IPS-18c (cell line): Measurements from ENCODE around the gene CAMK2B.

Experiments
- H3K4me3 ChIP-seq: 2 replicates; pipeline ENCODE4 v1.7.0; 2013; ENCODE audit warnings: low read depth, mild to moderate bottlenecking, low read length, moderate library complexity; ENCODE audit not compliant: insufficient read depth
- H3K9me3 ChIP-seq: one replicate; pipeline ENCODE4 v1.6.1; 2013; ENCODE audit warnings: mild to moderate bottlenecking, low read length, moderate library complexity; ENCODE audit not compliant: control insufficient read depth, insufficient read depth

The CAMK2B gene

GRCh38 chr7:44236333-44236728 lies 89.1 kb downstream of the CAMK2B start:
- H3K4me3 ChIP-seq: no peak overlapping the region
- no peaks in the 10 kb centered on the region for H3K9me3 ChIP-seq

- Histone ChIP-seq H3K4me3 (no peak overlapping the region), H3K9me3 (no peaks in the 10 kb centered on the region)
These were observed 89.6 kb downstream of the CAMK2B start for GRCh38 chr7:44235582-44236332.

- no peaks in the 10 kb centered on the region for H3K9me3 ChIP-seq
- no peak overlapping the region for H3K4me3 ChIP-seq
These were observed 90.3 kb downstream of the CAMK2B start for GRCh38 chr7:44235066-44235465.

GRCh38 chr7:44232901-44233715 lies 92.3 kb downstream of the CAMK2B start:
- H3K4me3 ChIP-seq: no peak overlapping the region
- H3K9me3 ChIP-seq: no peaks in the 10 kb centered on the region

GRCh38 chr7:44232396-44232795 lies 93.0 kb downstream of the CAMK2B start:
- Histone ChIP-seq H3K9me3 (no peaks in the 10 kb centered on the region), H3K4me3 (no peak overlapping the region)

- H3K4me3 ChIP-seq: no peak overlapping the region
- no peaks in the 10 kb centered on the region for H3K9me3 ChIP-seq
These were observed 94.3 kb downstream of the CAMK2B start for GRCh38 chr7:44231088-44231487.

- Histone ChIP-seq H3K9me3 (no peaks in the 10 kb centered on the region), H3K4me3 (no peak overlapping the region)
These were observed 95.1 kb downstream of the CAMK2B start for GRCh38 chr7:44230286-44230685.

GRCh38 chr7:44229546-44230105 lies 95.8 kb downstream of the CAMK2B start:
- Histone ChIP-seq H3K9me3 (no peaks in the 10 kb centered on the region), H3K4me3 (no peak overlapping the region)

GRCh38 chr7:44228571-44229350 lies 96.6 kb downstream of the CAMK2B start:
- no peaks in the 10 kb centered on the region for H3K9me3 ChIP-seq
- no peak overlapping the region for H3K4me3 ChIP-seq

- no peak overlapping the region for H3K4me3 ChIP-seq
- no peaks in the 10 kb centered on the region for H3K9me3 ChIP-seq
These were observed 97.5 kb downstream of the CAMK2B start for GRCh38 chr7:44227911-44228310.

GRCh38 chr7:44226396-44226753 lies 99.0 kb downstream of the CAMK2B start:
- no peak overlapping the region for H3K4me3 ChIP-seq

GRCh38 chr7:44225566-44226395 lies 99.6 kb downstream of the CAMK2B start:
- Histone ChIP-seq H3K4me3 (no peak overlapping the region), H3K9me3 (no peaks in the 10 kb centered on the region)

More at GRCh38 chr7:44226396-44226753, 99.0 kb downstream of the CAMK2B start:
- H3K9me3 ChIP-seq: no peaks in the 10 kb centered on the region

GRCh38 chr7:44224974-44225565 lies 100.3 kb downstream of the CAMK2B start:
- Histone ChIP-seq H3K9me3 (no peaks in the 10 kb centered on the region), H3K4me3 (no peak overlapping the region)

GRCh38 chr7:44224080-44224973 lies 101.1 kb downstream of the CAMK2B start:
- Histone ChIP-seq H3K4me3 (no peak overlapping the region), H3K9me3 (no peaks in the 10 kb centered on the region)

- H3K4me3 ChIP-seq: no peak overlapping the region
- H3K9me3 ChIP-seq: no peaks in the 10 kb centered on the region
These were observed 101.9 kb downstream of the CAMK2B start for GRCh38 chr7:44223362-44224079.
